Vagina (tissue), 2 donors: ENCODE results near the gene GFRA1. TPM values are rescaled to one million over a fixed set of nuclear protein-coding genes. Genes with fewer than 3 reads are reported as not detected.

Experiments used
- DNase-seq, 2 donors: peaks; one replicate each; pipeline ENCODE4 v3.0.0-alpha.2; 2017; ENCODE audit errors: extremely low spot score in 2 of 2
- H3K27ac ChIP-seq: fragments of 200-600 bp; sonication (generic); one replicate; pipeline ENCODE4 v1.5.1; 2019
- H3K27me3 ChIP-seq: fragments of 200-600 bp; sonication (generic); one replicate; pipeline ENCODE4 v1.5.1; 2019
- H3K36me3 ChIP-seq, 2 donors: fragments of 200-600 bp; sonication (generic); one replicate each; pipeline ENCODE4 v1.5.1; 2017 to 2019
- H3K4me1 ChIP-seq: fragments of 200-600 bp; sonication (generic); one replicate; pipeline ENCODE4 v1.5.1; 2019
- H3K4me3 ChIP-seq, 2 donors: fragments of 200-600 bp; sonication (generic); 1 replicate in 1 of 2; 2 replicates in 1 of 2; pipeline ENCODE4 v1.5.1; 2016 to 2019
- H3K9me3 ChIP-seq: fragments of 200-600 bp; sonication (generic); one replicate; pipeline ENCODE4 v1.5.1; 2019
- CTCF ChIP-seq, 3 experiments: fragments of 450-650 bp in 2 of 3; fragments of 200-600 bp in 1 of 3; sonication (generic) in 1 of 3; IDR thresholded peaks; one replicate each; pipeline ENCODE4 v1.5.1; 2017 to 2019; ENCODE audit warnings: antibody characterized with exemption in 3 of 3, mild to moderate bottlenecking in 2 of 3, moderate library complexity in 2 of 3
- POLR2A ChIP-seq, 2 donors: fragments of 450-650 bp; IDR thresholded peaks; one replicate each; pipeline ENCODE4 v1.6.1; 2017; ENCODE audit warnings: antibody characterized with exemption in 2 of 2, mild to moderate bottlenecking in 2 of 2, moderate library complexity in 2 of 2
- POLR2AphosphoS5 ChIP-seq, 2 donors: sonication (generic); formaldehyde crosslinking; IDR thresholded peaks; one replicate each; pipeline ENCODE4 v1.9.0; 2017; ENCODE audit warnings: antibody characterized with exemption in 2 of 2, mild to moderate bottlenecking in 2 of 2, low read depth in 1 of 2; ENCODE audit not compliant: insufficient read depth in 1 of 2
- intact Hi-C: fragments of 100-400 bp; cut with DNase I; formaldehyde crosslinking; loops from one replicate; pipeline ENCODE4 v1.15.1; 2023
- total RNA-seq: library from RNA; depleted of rRNA; stranded (reverse); fragments of >200 nt; gene quantifications from one replicate; pipeline ENCODE4 v1.2.3, GENCODE V29; 2016

The GFRA1 gene
- total RNA-seq, 1 donor from 2014 or later: 57.7 TPM

GRCh38 chr10:116093031-116093430 is 180.0 kb downstream of the GFRA1 start:
- intact Hi-C loops: no loop called here
- Histone ChIP-seq H3K9me3 (no peaks in the 10 kb centered on the region), H3K4me3 (no peak overlapping the region), H3K27ac (no peak overlapping the region), H3K36me3 (no peaks in the 10 kb centered on the region), H3K4me1 (no peaks in the 10 kb centered on the region), H3K27me3 (no peaks in the 10 kb centered on the region)
- TF ChIP-seq CTCF (IDR thresholded peaks at IDR 0.05) (no peak), POLR2AphosphoS5 (IDR thresholded peaks at IDR 0.05; ENCODE audit: insufficient read depth in 1 of 2, low read depth in 1 of 2) (no peak), POLR2A (IDR thresholded peaks at IDR 0.05) (no peak)
- DNase-seq: no peak

- no peak for DNase-seq
- no peak for TF ChIP-seq CTCF (IDR thresholded peaks at IDR 0.05)
- no peak for TF ChIP-seq POLR2AphosphoS5 (IDR thresholded peaks at IDR 0.05; ENCODE audit: insufficient read depth in 1 of 2, low read depth in 1 of 2)
- no peak for TF ChIP-seq POLR2A (IDR thresholded peaks at IDR 0.05)
- H3K4me3 ChIP-seq: no peak overlapping the region
- H3K36me3 ChIP-seq: no peaks in the 10 kb centered on the region
- intact Hi-C loops: no loop called here
- H3K27ac ChIP-seq: no peak overlapping the region
- no peaks in the 10 kb centered on the region for H3K4me1 ChIP-seq
- H3K27me3 ChIP-seq: no peaks in the 10 kb centered on the region
- no peaks in the 10 kb centered on the region for H3K9me3 ChIP-seq
Measured at GRCh38 chr10:116088985-116089384, 184.0 kb downstream of the GFRA1 start.

- no peaks in the 10 kb centered on the region for H3K36me3 ChIP-seq
- no peak for TF ChIP-seq CTCF (IDR thresholded peaks at IDR 0.05)
- TF ChIP-seq POLR2A (IDR thresholded peaks at IDR 0.05): no peak
- TF ChIP-seq POLR2AphosphoS5 (IDR thresholded peaks at IDR 0.05; ENCODE audit: insufficient read depth in 1 of 2, low read depth in 1 of 2): no peak
Measured at GRCh38 chr10:116085323-116085722, 187.7 kb downstream of the GFRA1 start.

GRCh38 chr10:116084161-116084560 is 188.8 kb downstream of the GFRA1 start:
- H3K27ac ChIP-seq: no peak overlapping the region
- no peaks in the 10 kb centered on the region for H3K27me3 ChIP-seq
- no peaks in the 10 kb centered on the region for H3K4me1 ChIP-seq
- no peaks in the 10 kb centered on the region for H3K36me3 ChIP-seq
- H3K4me3 ChIP-seq: no peak overlapping the region
- TF ChIP-seq CTCF (IDR thresholded peaks at IDR 0.05): no peak
- TF ChIP-seq POLR2AphosphoS5 (IDR thresholded peaks at IDR 0.05; ENCODE audit: insufficient read depth in 1 of 2, low read depth in 1 of 2): no peak
- no peak for TF ChIP-seq POLR2A (IDR thresholded peaks at IDR 0.05)
- DNase-seq: no peak
- no peaks in the 10 kb centered on the region for H3K9me3 ChIP-seq
- intact Hi-C loops: no loop called here

More at GRCh38 chr10:116085323-116085722, 187.7 kb downstream of the GFRA1 start:
- Histone ChIP-seq H3K9me3 (no peaks in the 10 kb centered on the region), H3K4me3 (no peak overlapping the region), H3K27me3 (no peaks in the 10 kb centered on the region), H3K4me1 (no peaks in the 10 kb centered on the region), H3K27ac (no peak overlapping the region)
- intact Hi-C loops: no loop called here
- DNase-seq: no peak

GRCh38 chr10:116083226-116083762 is 189.7 kb downstream of the GFRA1 start:
- no peak for DNase-seq
- Histone ChIP-seq H3K4me1 (no peaks in the 10 kb centered on the region), H3K9me3 (no peaks in the 10 kb centered on the region), H3K4me3 (no peak overlapping the region), H3K27me3 (no peaks in the 10 kb centered on the region), H3K36me3 (no peaks in the 10 kb centered on the region), H3K27ac (no peak overlapping the region)
- intact Hi-C loops: no loop called here
- TF ChIP-seq POLR2AphosphoS5 (IDR thresholded peaks at IDR 0.05; ENCODE audit: insufficient read depth in 1 of 2, low read depth in 1 of 2) (no peak), CTCF (IDR thresholded peaks at IDR 0.05) (no peak), POLR2A (IDR thresholded peaks at IDR 0.05) (no peak)
